Fibroblast of the aortic adventitia (primary cell): ENCODE results near the gene PRKX. TPM values are rescaled to one million over a fixed set of nuclear protein-coding genes. Genes with fewer than 3 reads are reported as not detected.
"Not testable (repeated sequence)": the region's sequence is repeated elsewhere in the genome, so short reads cannot be mapped to it uniquely, and the experiment has no call there.

Experiments used
- DNase-seq: peaks from one replicate; pipeline ENCODE4 v3.0.0-alpha.2; 2010; ENCODE audit warnings: low read depth
- H3K4me3 ChIP-seq: 2 replicates; pipeline ENCODE4 v1.5.1; 2011; ENCODE audit warnings: low read depth, mild to moderate bottlenecking, control low read depth, low read length, moderate library complexity
- CTCF ChIP-seq: IDR thresholded peaks from 2 replicates; pipeline ENCODE4 v1.5.1; 2011; ENCODE audit warnings: mild to moderate bottlenecking, low read length, control low read depth, inconsistent platforms; ENCODE audit not compliant: insufficient read depth
- total RNA-seq: library from RNA; depleted of rRNA; stranded (reverse); fragments of >200 nt; gene quantifications from 2 replicates; pipeline ENCODE4 v1.2.3, GENCODE V29; 2012; ENCODE audit warnings: low replicate concordance

The PRKX gene
- total RNA-seq, 1 donor = 7.5 TPM

- TF ChIP-seq CTCF = no peak
- DNase-seq = no peak
- H3K4me3 ChIP-seq = peak overlapping the region; percentile 72
These were observed 602 bp downstream of the PRKX start for GRCh38 chrX:3712870-3713224.

GRCh38 chrX:3712051-3712869, 1.2 kb downstream of the PRKX start:
- TF ChIP-seq CTCF = no peak
- peak overlapping the region; percentile 72 for H3K4me3 ChIP-seq
- peak; percentile 50 for DNase-seq

GRCh38 chrX:3711331-3711917, 2.0 kb downstream of the PRKX start:
- peak overlapping the region; percentile 72 for H3K4me3 ChIP-seq
- no peak for TF ChIP-seq CTCF
- no peak for DNase-seq

GRCh38 chrX:3707673-3708274, 5.7 kb downstream of the PRKX start:
- H3K4me3 ChIP-seq, DNase-seq: not testable (repeated sequence)

- no peak overlapping the region for H3K4me3 ChIP-seq
- no peak for DNase-seq
- no peak for TF ChIP-seq CTCF
These were observed 7.0 kb downstream of the PRKX start for GRCh38 chrX:3706481-3706880.

GRCh38 chrX:3703251-3703650, 10.2 kb downstream of the PRKX start:
- not testable (repeated sequence) for DNase-seq, H3K4me3 ChIP-seq

- not testable (repeated sequence) for DNase-seq, H3K4me3 ChIP-seq
These were observed 11.4 kb downstream of the PRKX start for GRCh38 chrX:3702095-3702494.

- not testable (repeated sequence) for DNase-seq, H3K4me3 ChIP-seq
These were observed 12.0 kb downstream of the PRKX start for GRCh38 chrX:3701445-3701928.

GRCh38 chrX:3699821-3700381, 13.5 kb downstream of the PRKX start:
- peak; percentile 35 for DNase-seq
- no peak for TF ChIP-seq CTCF
- H3K4me3 ChIP-seq = peak overlapping the region; percentile 49
